ENCODE measurements around the gene LBX2. TPM values are rescaled to one million over a fixed set of nuclear protein-coding genes. Genes with fewer than 3 reads are reported as not detected.

LBX2 gene
- total and polyA plus RNA-seq, 10 of the 15 experiments (the other 5 are each of a cell fraction or from before 2014, with no cell fraction given), result 0.08 to 4.0 (median 0.27) TPM

DNA sequence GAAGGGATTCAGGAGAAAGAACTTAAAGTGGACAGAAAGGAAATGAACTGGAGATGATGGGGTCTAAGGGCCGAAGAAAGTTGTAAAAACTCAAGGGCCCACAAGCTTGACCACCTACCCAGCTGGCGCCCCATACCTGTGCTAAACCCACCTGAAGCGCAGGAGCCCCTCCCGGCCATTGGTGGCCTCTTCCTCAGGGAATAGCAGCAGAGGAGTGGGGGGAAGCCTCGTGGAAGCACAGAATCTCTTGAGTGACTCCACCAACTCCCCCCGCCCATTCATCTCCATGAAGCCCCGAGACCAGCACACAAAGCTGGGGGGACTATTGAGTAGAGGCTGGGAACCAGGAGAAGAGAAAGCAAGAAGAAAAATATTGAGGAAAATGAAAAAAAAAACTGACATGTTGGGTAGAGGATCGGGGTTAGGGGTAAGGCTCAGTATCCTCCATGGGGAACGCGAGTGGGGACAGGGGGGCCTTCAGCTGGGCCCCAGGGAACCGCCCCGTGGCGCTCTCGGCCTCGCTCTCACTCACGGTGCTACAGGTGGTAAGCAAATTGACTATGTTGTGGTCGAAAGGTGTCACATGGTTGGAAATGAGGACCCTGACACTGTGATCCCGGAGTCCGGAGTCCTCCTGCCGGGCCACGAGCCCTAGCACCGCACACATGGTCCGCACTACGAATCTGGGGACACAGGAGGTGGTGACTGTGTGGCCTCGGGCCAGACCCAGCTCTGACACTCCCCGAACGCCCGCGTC lies 29.4 kb upstream of the LBX2 start (continued):
- TF ChIP-seq, protein P1, sequence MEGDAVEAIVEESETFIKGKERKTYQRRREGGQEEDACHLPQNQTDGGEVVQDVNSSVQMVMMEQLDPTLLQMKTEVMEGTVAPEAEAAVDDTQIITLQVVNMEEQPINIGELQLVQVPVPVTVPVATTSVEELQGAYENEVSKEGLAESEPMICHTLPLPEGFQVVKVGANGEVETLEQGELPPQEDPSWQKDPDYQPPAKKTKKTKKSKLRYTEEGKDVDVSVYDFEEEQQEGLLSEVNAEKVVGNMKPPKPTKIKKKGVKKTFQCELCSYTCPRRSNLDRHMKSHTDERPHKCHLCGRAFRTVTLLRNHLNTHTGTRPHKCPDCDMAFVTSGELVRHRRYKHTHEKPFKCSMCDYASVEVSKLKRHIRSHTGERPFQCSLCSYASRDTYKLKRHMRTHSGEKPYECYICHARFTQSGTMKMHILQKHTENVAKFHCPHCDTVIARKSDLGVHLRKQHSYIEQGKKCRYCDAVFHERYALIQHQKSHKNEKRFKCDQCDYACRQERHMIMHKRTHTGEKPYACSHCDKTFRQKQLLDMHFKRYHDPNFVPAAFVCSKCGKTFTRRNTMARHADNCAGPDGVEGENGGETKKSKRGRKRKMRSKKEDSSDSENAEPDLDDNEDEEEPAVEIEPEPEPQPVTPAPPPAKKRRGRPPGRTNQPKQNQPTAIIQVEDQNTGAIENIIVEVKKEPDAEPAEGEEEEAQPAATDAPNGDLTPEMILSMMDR (IDR thresholded peaks at IDR 0.05 in 2 of 3, conservative IDR thresholded peaks at IDR 0.05 in 1 of 3; ENCODE audit: control insufficient read depth in 2 of 3, extremely low read depth in 1 of 3, insufficient read depth in 1 of 3, low read depth in 3 of 3, low read length in 3 of 3), result peak in 2 of 3 experiments; percentile 21 to 25; a peak in 2 of 6 replicates

DNA sequence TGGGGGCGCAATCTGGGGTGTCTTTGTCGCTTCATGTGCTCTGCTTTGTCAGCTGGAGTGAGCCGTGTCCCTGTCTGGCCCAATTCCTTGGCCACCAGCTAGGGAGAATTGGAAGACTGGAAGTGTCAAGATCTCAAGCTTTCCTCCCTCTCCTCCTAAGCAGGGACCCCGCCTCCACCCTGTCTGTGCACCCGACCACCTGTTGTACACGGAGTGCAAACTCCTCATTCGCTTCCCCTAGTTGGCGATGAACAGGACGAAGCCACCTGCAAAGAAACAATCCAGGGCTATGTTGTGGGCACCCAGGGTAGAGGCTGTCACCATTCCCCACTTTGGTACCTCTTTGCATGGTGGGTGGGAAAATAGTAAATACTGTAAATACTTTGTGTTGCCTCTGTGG lies 28.3 kb upstream of the LBX2 start:
- Histone ChIP-seq H3K27ac (ENCODE audit: control insufficient read depth, insufficient read depth) (no peak overlapping the region), H3K4me2 (ENCODE audit: control insufficient read depth, insufficient read depth) (peak overlapping the region; percentile 88), H3K9me3 (replicated peaks; ENCODE audit: control insufficient read depth, insufficient read depth, low read length) (no peaks in the 10 kb centered on the region), H3K36me3 (ENCODE audit: control insufficient read depth in 2 of 2, insufficient read depth in 2 of 2, low read length in 1 of 2) (peaks cover 13 to 29% of the 10 kb centered on the region in 2 experiments), H3K9ac (ENCODE audit: control insufficient read depth, insufficient read depth, low read length) (no peak overlapping the region), H2AFZ (ENCODE audit: control insufficient read depth, low read depth, low read length) (no peak overlapping the region), H3K4me1 (ENCODE audit: control insufficient read depth, insufficient read depth, low read length) (peaks cover 33% of the 10 kb centered on the region), H3K4me3 (peak overlapping the region; percentile 84; the same call in 1 of the 2 replicates), H3K79me2 (ENCODE audit: control insufficient read depth, insufficient read depth, low read length) (peaks cover 50% of the 10 kb centered on the region), H3K27me3 (replicated peaks in 1 of 2; ENCODE audit: control insufficient read depth in 2 of 2, insufficient read depth in 2 of 2, low read length in 1 of 2) (no peaks in the 10 kb centered on the region), H4K20me1 (ENCODE audit: control insufficient read depth, insufficient read depth) (no peaks in the 10 kb centered on the region)
- POLR2A ChIA-PET, result interaction anchor here (0.7 to 2.6 kb wide), 3 partner anchors 24 to 59 kb away, joined by 3 to 10 read pairs (median 3); partner anchors contain the start of genes CCDC142 and TTC31
- FAIRE-seq, result no peak
- in situ Hi-C loops (cut with MboI), result no loop called here
- ATAC-seq, result no peak
- RAD21 ChIA-PET (ENCODE audit: unreplicated experiment), result interaction anchor here (7.5 kb wide), 1 partner anchor 59 kb away, joined by 158 read pairs; no protein-coding TSS in a partner anchor
- DNase-seq (ENCODE audit: low read depth, low spot score), result no peak
- intact Hi-C loops (cut with micrococcal nuclease; ENCODE audit: unreplicated experiment), result no loop called here
- BruUV-seq (replicated peaks), result TSS peak; percentile 78
- CTCF ChIA-PET, result interaction anchor here (1.5 to 10.4 kb wide), 4 partner anchors 18 to 59 kb away, joined by 4 to 226 read pairs (median 116); partner anchors contain the start of gene PCGF1
- SMC1A ChIA-PET (ENCODE audit: uncharacterized antibody, unreplicated experiment), result interaction anchor here (1.7 to 9.9 kb wide), 3 partner anchors 19 to 59 kb away, joined by 7 to 208 read pairs (median 52); partner anchors contain the start of gene PCGF1
- WGBS (ENCODE audit: insufficient coverage, insufficient replicate concordance, low lambda C conversion rate, missing lambda C conversion rate), result 95% methylated on average over 9 of the region's 9 CpGs
- no peak for TF ChIP-seq CBFB (IDR thresholded peaks at IDR 0.05; ENCODE audit: low read depth)
- no peak for TF ChIP-seq MYC (IDR thresholded peaks at IDR 0.05; ENCODE audit: insufficient read depth, insufficient read length, insufficient replicate concordance, low read length, severe bottlenecking)
- TF ChIP-seq IKZF1 (conservative IDR thresholded peaks at IDR 0.05), result no peak
- TF ChIP-seq, protein P2, sequence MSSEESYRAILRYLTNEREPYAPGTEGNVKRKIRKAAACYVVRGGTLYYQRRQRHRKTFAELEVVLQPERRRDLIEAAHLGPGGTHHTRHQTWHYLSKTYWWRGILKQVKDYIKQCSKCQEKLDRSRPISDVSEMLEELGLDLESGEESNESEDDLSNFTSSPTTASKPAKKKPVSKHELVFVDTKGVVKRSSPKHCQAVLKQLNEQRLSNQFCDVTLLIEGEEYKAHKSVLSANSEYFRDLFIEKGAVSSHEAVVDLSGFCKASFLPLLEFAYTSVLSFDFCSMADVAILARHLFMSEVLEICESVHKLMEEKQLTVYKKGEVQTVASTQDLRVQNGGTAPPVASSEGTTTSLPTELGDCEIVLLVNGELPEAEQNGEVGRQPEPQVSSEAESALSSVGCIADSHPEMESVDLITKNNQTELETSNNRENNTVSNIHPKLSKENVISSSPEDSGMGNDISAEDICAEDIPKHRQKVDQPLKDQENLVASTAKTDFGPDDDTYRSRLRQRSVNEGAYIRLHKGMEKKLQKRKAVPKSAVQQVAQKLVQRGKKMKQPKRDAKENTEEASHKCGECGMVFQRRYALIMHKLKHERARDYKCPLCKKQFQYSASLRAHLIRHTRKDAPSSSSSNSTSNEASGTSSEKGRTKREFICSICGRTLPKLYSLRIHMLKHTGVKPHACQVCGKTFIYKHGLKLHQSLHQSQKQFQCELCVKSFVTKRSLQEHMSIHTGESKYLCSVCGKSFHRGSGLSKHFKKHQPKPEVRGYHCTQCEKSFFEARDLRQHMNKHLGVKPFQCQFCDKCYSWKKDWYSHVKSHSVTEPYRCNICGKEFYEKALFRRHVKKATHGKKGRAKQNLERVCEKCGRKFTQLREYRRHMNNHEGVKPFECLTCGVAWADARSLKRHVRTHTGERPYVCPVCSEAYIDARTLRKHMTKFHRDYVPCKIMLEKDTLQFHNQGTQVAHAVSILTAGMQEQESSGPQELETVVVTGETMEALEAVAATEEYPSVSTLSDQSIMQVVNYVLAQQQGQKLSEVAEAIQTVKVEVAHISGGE (CRISPR knock-in tag; IDR thresholded peaks at IDR 0.05), result no peak
- TF ChIP-seq HCFC1 (IDR thresholded peaks at IDR 0.05; ENCODE audit: low read length), result no peak
- no peak for TF ChIP-seq POLR2A (IDR thresholded peaks at IDR 0.05; ENCODE audit: low read depth, low read length)
- TF ChIP-seq, protein P3, sequence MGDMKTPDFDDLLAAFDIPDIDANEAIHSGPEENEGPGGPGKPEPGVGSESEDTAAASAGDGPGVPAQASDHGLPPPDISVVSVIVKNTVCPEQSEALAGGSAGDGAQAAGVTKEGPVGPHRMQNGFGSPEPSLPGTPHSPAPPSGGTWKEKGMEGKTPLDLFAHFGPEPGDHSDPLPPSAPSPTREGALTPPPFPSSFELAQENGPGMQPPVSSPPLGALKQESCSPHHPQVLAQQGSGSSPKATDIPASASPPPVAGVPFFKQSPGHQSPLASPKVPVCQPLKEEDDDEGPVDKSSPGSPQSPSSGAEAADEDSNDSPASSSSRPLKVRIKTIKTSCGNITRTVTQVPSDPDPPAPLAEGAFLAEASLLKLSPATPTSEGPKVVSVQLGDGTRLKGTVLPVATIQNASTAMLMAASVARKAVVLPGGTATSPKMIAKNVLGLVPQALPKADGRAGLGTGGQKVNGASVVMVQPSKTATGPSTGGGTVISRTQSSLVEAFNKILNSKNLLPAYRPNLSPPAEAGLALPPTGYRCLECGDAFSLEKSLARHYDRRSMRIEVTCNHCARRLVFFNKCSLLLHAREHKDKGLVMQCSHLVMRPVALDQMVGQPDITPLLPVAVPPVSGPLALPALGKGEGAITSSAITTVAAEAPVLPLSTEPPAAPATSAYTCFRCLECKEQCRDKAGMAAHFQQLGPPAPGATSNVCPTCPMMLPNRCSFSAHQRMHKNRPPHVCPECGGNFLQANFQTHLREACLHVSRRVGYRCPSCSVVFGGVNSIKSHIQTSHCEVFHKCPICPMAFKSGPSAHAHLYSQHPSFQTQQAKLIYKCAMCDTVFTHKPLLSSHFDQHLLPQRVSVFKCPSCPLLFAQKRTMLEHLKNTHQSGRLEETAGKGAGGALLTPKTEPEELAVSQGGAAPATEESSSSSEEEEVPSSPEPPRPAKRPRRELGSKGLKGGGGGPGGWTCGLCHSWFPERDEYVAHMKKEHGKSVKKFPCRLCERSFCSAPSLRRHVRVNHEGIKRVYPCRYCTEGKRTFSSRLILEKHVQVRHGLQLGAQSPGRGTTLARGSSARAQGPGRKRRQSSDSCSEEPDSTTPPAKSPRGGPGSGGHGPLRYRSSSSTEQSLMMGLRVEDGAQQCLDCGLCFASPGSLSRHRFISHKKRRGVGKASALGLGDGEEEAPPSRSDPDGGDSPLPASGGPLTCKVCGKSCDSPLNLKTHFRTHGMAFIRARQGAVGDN (IDR thresholded peaks at IDR 0.05), result no peak
- no peak for TF ChIP-seq NFYA (IDR thresholded peaks at IDR 0.05; ENCODE audit: borderline replicate concordance, low read depth, low read length)
- no peak for TF ChIP-seq SMAD1 (IDR thresholded peaks at IDR 0.05; ENCODE audit: low read depth, partially characterized antibody)
- TF ChIP-seq DPF2 (IDR thresholded peaks at IDR 0.05), result no peak
